Measurements from ENCODE around the gene TMEM52B.

- TF ChIP-seq CTCF (IDR thresholded peaks at IDR 0.05 in 4 of 5, conservative IDR thresholded peaks at IDR 0.05 in 1 of 5): no peak
- TF ChIP-seq POLR2A (IDR thresholded peaks at IDR 0.05): no peak
These were observed 18.0 kb upstream of the TMEM52B start for GRCh38 chr12:10160617-10161385.
